Effector memory CD8-positive, alpha-beta T cell (primary cell): Measurements from ENCODE around the gene RNF183.
A peak's percentile ranks its signal among the peaks of the same experiment; 100 is the strongest.

Experiments
- ATAC-seq: fragments of 150-1000 bp; cut with Tn5 transposase; replicated peaks from 2 replicates; pipeline ENCODE4 v1.10.0; 2021; ENCODE audit warnings: mild to moderate bottlenecking, moderate library complexity
- DNase-seq, 3 experiments: peaks; one replicate each; pipeline ENCODE4 v3.0.0; 2021
- H3K27ac Mint-ChIP-seq, 2 donors: one replicate each; pipeline ENCODE4 v1.8.0; 2022; ENCODE audit warnings: mild to moderate bottlenecking in 2 of 2, mixed read lengths in 2 of 2, moderate library complexity in 2 of 2
- H3K27me3 Mint-ChIP-seq, 2 donors: one replicate each; pipeline ENCODE4 v1.8.0; 2022; ENCODE audit warnings: mixed read lengths in 2 of 2
- H3K36me3 Mint-ChIP-seq: one replicate; pipeline ENCODE4 v1.8.0; 2022; ENCODE audit warnings: mild to moderate bottlenecking, moderate library complexity, mixed read lengths; ENCODE audit not compliant: insufficient read depth
- H3K4me1 Mint-ChIP-seq, 2 donors: one replicate each; pipeline ENCODE4 v1.8.0; 2022; ENCODE audit warnings: low read depth in 2 of 2, mixed read lengths in 2 of 2
- H3K4me3 Mint-ChIP-seq, 2 donors: one replicate each; pipeline ENCODE4 v1.8.0; 2022; ENCODE audit warnings: mild to moderate bottlenecking in 2 of 2, mixed read lengths in 2 of 2, moderate library complexity in 2 of 2
- H3K9me3 Mint-ChIP-seq, 2 donors: one replicate each; pipeline ENCODE4 v1.8.0; 2022; ENCODE audit warnings: mixed read lengths in 2 of 2

Gene RNF183

GRCh38 chr9:113281356-113281755 is 21.8 kb downstream of the RNF183 start:
- Mint-ChIP-seq H3K27ac (peak overlapping the region; percentile 16 to 17), H3K27me3 (no peaks in the 10 kb centered on the region), H3K9me3 (no peaks in the 10 kb centered on the region), H3K36me3 (peaks cover 67% of the 10 kb centered on the region), H3K4me3 (no peak overlapping the region), H3K4me1 (peaks cover 0 to 6% of the 10 kb centered on the region in 2 donors)
- no peak for DNase-seq
- ATAC-seq = no peak

GRCh38 chr9:113278840-113279239 is 24.3 kb downstream of the RNF183 start:
- H3K4me1 Mint-ChIP-seq = peaks cover 0 to 9% of the 10 kb centered on the region in 2 donors
- no peak overlapping the region for H3K4me3 Mint-ChIP-seq
- ATAC-seq (no peak), DNase-seq (no peak)
- no peaks in the 10 kb centered on the region for H3K27me3 Mint-ChIP-seq
- H3K9me3 Mint-ChIP-seq = no peaks in the 10 kb centered on the region
- no peak overlapping the region for H3K27ac Mint-ChIP-seq
- H3K36me3 Mint-ChIP-seq = peaks cover 47% of the 10 kb centered on the region

- no peaks in the 10 kb centered on the region for H3K27me3 Mint-ChIP-seq
- ATAC-seq (peak; percentile 96), DNase-seq (peak; percentile 90 to 93 (median 92))
- no peak within 1 kb of the TSS for H3K4me3 Mint-ChIP-seq
- H3K36me3 Mint-ChIP-seq = peaks cover 41% of the 10 kb centered on the region
- H3K27ac Mint-ChIP-seq = no peak within 1 kb of the TSS
- peaks cover 7 to 8% of the 10 kb centered on the region in 2 donors for H3K4me1 Mint-ChIP-seq
- H3K9me3 Mint-ChIP-seq = no peaks in the 10 kb centered on the region
Measured at GRCh38 chr9:113275157-113276131, 27.7 kb downstream of the RNF183 start, which contains the start of the genes CDC26 and PRPF4. Gene CDC26, minus strand, starts transcription at chr9:113275572. Its CDS starts 3,065 bp downstream, at chr9:113272507. Gene PRPF4, plus strand, starts transcription at chr9:113275658. Its CDS starts 86 bp downstream, at chr9:113275744.

GRCh38 chr9:113274474-113275156 is 28.6 kb downstream of the RNF183 start:
- peak; percentile 15 for ATAC-seq
- Mint-ChIP-seq H3K27me3 (no peaks in the 10 kb centered on the region), H3K27ac (no peak overlapping the region), H3K4me1 (peaks cover 9 to 14% of the 10 kb centered on the region in 2 donors), H3K9me3 (no peaks in the 10 kb centered on the region), H3K4me3 (no peak overlapping the region), H3K36me3 (peaks cover 40% of the 10 kb centered on the region)
- peak; percentile 47 to 48 (median 48) for DNase-seq

GRCh38 chr9:113269871-113270270 is 33.3 kb downstream of the RNF183 start:
- ATAC-seq (no peak), DNase-seq (no peak)
- Mint-ChIP-seq H3K27me3 (no peaks in the 10 kb centered on the region), H3K27ac (peak overlapping the region; percentile 9 to 87), H3K4me1 (peaks cover 8 to 18% of the 10 kb centered on the region in 2 donors), H3K9me3 (no peaks in the 10 kb centered on the region), H3K4me3 (no peak overlapping the region), H3K36me3 (peaks cover 57% of the 10 kb centered on the region)

GRCh38 chr9:113269355-113269754 is 33.8 kb downstream of the RNF183 start:
- peaks cover 57% of the 10 kb centered on the region for H3K36me3 Mint-ChIP-seq
- no peaks in the 10 kb centered on the region for H3K27me3 Mint-ChIP-seq
- no peak for ATAC-seq
- no peak for DNase-seq
- H3K9me3 Mint-ChIP-seq = no peaks in the 10 kb centered on the region
- peaks cover 8 to 18% of the 10 kb centered on the region in 2 donors for H3K4me1 Mint-ChIP-seq
- H3K4me3 Mint-ChIP-seq = no peak overlapping the region
- H3K27ac Mint-ChIP-seq = peak overlapping the region in 1 of 2 donors; percentile 87

GRCh38 chr9:113267911-113268566 is 35.1 kb downstream of the RNF183 start:
- Mint-ChIP-seq H3K4me1 (peaks cover 5 to 18% of the 10 kb centered on the region in 2 donors), H3K4me3 (no peak overlapping the region), H3K9me3 (no peaks in the 10 kb centered on the region), H3K27me3 (no peaks in the 10 kb centered on the region), H3K36me3 (peaks cover 52% of the 10 kb centered on the region), H3K27ac (peak overlapping the region in 1 of 2 donors; percentile 42)
- DNase-seq = no peak
- no peak for ATAC-seq

GRCh38 chr9:113266174-113266573 is 37.0 kb downstream of the RNF183 start:
- Mint-ChIP-seq H3K9me3 (no peaks in the 10 kb centered on the region), H3K4me3 (no peak overlapping the region), H3K4me1 (peaks cover 5 to 17% of the 10 kb centered on the region in 2 donors), H3K27me3 (no peaks in the 10 kb centered on the region), H3K27ac (peak overlapping the region in 1 of 2 donors; percentile 19), H3K36me3 (peaks cover 40% of the 10 kb centered on the region)
- DNase-seq (no peak), ATAC-seq (no peak)

- Mint-ChIP-seq H3K9me3 (no peaks in the 10 kb centered on the region), H3K4me1 (no peaks in the 10 kb centered on the region), H3K36me3 (peaks cover 30% of the 10 kb centered on the region), H3K27ac (peak overlapping the region in 1 of 2 donors; percentile 35), H3K4me3 (no peak overlapping the region), H3K27me3 (no peaks in the 10 kb centered on the region)
- DNase-seq (no peak), ATAC-seq (no peak)
Measured at GRCh38 chr9:113261917-113262671, 41.1 kb downstream of the RNF183 start.

GRCh38 chr9:113258282-113258681 is 44.9 kb downstream of the RNF183 start:
- ATAC-seq = no peak
- no peaks in the 10 kb centered on the region for H3K27me3 Mint-ChIP-seq
- H3K36me3 Mint-ChIP-seq = peaks cover 26% of the 10 kb centered on the region
- no peak for DNase-seq
- no peak overlapping the region for H3K27ac Mint-ChIP-seq
- no peak overlapping the region for H3K4me3 Mint-ChIP-seq
- H3K9me3 Mint-ChIP-seq = no peaks in the 10 kb centered on the region
- H3K4me1 Mint-ChIP-seq = no peaks in the 10 kb centered on the region

GRCh38 chr9:113257863-113258262 is 45.3 kb downstream of the RNF183 start:
- H3K9me3 Mint-ChIP-seq = no peaks in the 10 kb centered on the region
- H3K36me3 Mint-ChIP-seq = peaks cover 26% of the 10 kb centered on the region
- DNase-seq = no peak
- no peak for ATAC-seq
- H3K27ac Mint-ChIP-seq = no peak overlapping the region
- H3K4me1 Mint-ChIP-seq = no peaks in the 10 kb centered on the region
- H3K4me3 Mint-ChIP-seq = no peak overlapping the region
- H3K27me3 Mint-ChIP-seq = no peaks in the 10 kb centered on the region

- no peak for ATAC-seq
- no peak overlapping the region for H3K4me3 Mint-ChIP-seq
- no peaks in the 10 kb centered on the region for H3K4me1 Mint-ChIP-seq
- no peak for DNase-seq
- no peaks in the 10 kb centered on the region for H3K9me3 Mint-ChIP-seq
- H3K27ac Mint-ChIP-seq = no peak overlapping the region
- H3K36me3 Mint-ChIP-seq = peaks cover 25% of the 10 kb centered on the region
- H3K27me3 Mint-ChIP-seq = no peaks in the 10 kb centered on the region
Measured at GRCh38 chr9:113255438-113255837, 47.7 kb downstream of the RNF183 start.
